Tibial nerve (tissue), 4 donors: Measurements from ENCODE around the gene PUM1. TPM values are rescaled to one million over a fixed set of nuclear protein-coding genes. Genes with fewer than 3 reads are reported as not detected.

Experiments
- DNase-seq, 2 donors: peaks; one replicate each; pipeline ENCODE4 v3.0.0-alpha.2; 2019; ENCODE audit warnings: low spot score in 2 of 2
- H3K27ac ChIP-seq, 4 donors: fragments of 200-600 bp; sonication (generic) in 3 of 4; one replicate each; pipeline ENCODE4 v1.5.1; 2017 to 2019; ENCODE audit warnings: mild to moderate bottlenecking in 1 of 4
- H3K27me3 ChIP-seq, 2 donors: fragments of 200-600 bp; sonication (generic) in 1 of 2; one replicate each; pipeline versions ENCODE4 v1.5.1 to v1.6.0; 2017 to 2019
- H3K36me3 ChIP-seq, 3 donors: fragments of 200-600 bp; sonication (generic); one replicate each; pipeline ENCODE4 v1.5.1; 2018 to 2019
- H3K4me1 ChIP-seq, 4 donors: fragments of 200-600 bp; sonication (generic) in 3 of 4; one replicate each; pipeline ENCODE4 v1.5.1; 2017 to 2019
- H3K4me3 ChIP-seq, 4 donors: fragments of 200-600 bp; sonication (generic) in 3 of 4; one replicate each; pipeline ENCODE4 v1.5.1; 2017 to 2019; ENCODE audit warnings: mild to moderate bottlenecking in 1 of 4, moderate library complexity in 1 of 4
- H3K9me3 ChIP-seq, 4 donors: fragments of 200-600 bp; sonication (generic) in 3 of 4; one replicate each; pipeline ENCODE4 v1.5.1; 2017 to 2019
- CTCF ChIP-seq, 5 experiments: fragments of 200-600 bp in 3 of 5; fragments of 450-650 bp in 2 of 5; sonication (generic) in 3 of 5; IDR thresholded peaks; one replicate each; pipeline ENCODE4 v1.5.1; 2016 to 2019; ENCODE audit warnings: antibody characterized with exemption in 5 of 5, mild to moderate bottlenecking in 3 of 5, moderate library complexity in 2 of 5
- EP300 ChIP-seq, 2 donors: sonication (generic); formaldehyde crosslinking; IDR thresholded peaks; one replicate each; pipeline ENCODE4 v1.6.1; 2017; ENCODE audit warnings: antibody characterized with exemption in 2 of 2, mild to moderate bottlenecking in 1 of 2
- POLR2A ChIP-seq, 2 donors: fragments of 450-650 bp; IDR thresholded peaks; one replicate each; pipeline ENCODE4 v1.6.1; 2017; ENCODE audit warnings: antibody characterized with exemption in 2 of 2, mild to moderate bottlenecking in 2 of 2, moderate library complexity in 2 of 2
- WGBS, 2 donors: methylation state at CpG; one replicate each; pipeline ENCODE4 v1.1.5; 2018; 5-methylcytosine and 5-hydroxymethylcytosine counted together
- total RNA-seq, 4 donors: library from RNA; depleted of rRNA; stranded (reverse); fragments of >200 nt; gene quantifications; one replicate each; pipeline ENCODE4 v1.1.0, GENCODE V29; 2016

The PUM1 gene
- total RNA-seq, 4 donors from 2014 or later: 64.8 to 93.4 (median 76.0) TPM

- no peaks in the 10 kb centered on the region for H3K9me3 ChIP-seq
- H3K27me3 ChIP-seq: no peaks in the 10 kb centered on the region
- H3K36me3 ChIP-seq: peaks cover 0 to 8% (median 0%) of the 10 kb centered on the region in 3 donors
- no peak for DNase-seq
- TF ChIP-seq CTCF (IDR thresholded peaks at IDR 0.05) (no peak), POLR2A (IDR thresholded peaks at IDR 0.05) (no peak), EP300 (IDR thresholded peaks at IDR 0.05) (no peak)
- 92 to 96% methylated on average over 4 of the region's 4 CpGs for WGBS, 2 donors
- peaks cover 0 to 68% (median 30%) of the 10 kb centered on the region in 4 donors for H3K4me1 ChIP-seq
- H3K27ac ChIP-seq: peak overlapping the region in 1 of 4 donors; percentile 44
- no peak overlapping the region for H3K4me3 ChIP-seq
Measured at GRCh38 chr1:30984991-30985503, 80.5 kb downstream of the PUM1 start.

- Histone ChIP-seq H3K4me3 (no peak overlapping the region), H3K9me3 (no peaks in the 10 kb centered on the region), H3K27me3 (no peaks in the 10 kb centered on the region), H3K36me3 (peaks cover 0 to 10% (median 0%) of the 10 kb centered on the region in 3 donors), H3K27ac (peak overlapping the region in 1 of 4 donors; percentile 44), H3K4me1 (peaks cover 0 to 68% (median 30%) of the 10 kb centered on the region in 4 donors)
- TF ChIP-seq CTCF (IDR thresholded peaks at IDR 0.05) (no peak), EP300 (IDR thresholded peaks at IDR 0.05) (peak in 1 of 2 donors; percentile 28), POLR2A (IDR thresholded peaks at IDR 0.05) (no peak)
- WGBS, 2 donors: 62 to 78% methylated on average over 4 of the region's 4 CpGs
- no peak for DNase-seq
Measured at GRCh38 chr1:30984165-30984889, 81.2 kb downstream of the PUM1 start.

GRCh38 chr1:30982937-30983336 lies 82.6 kb downstream of the PUM1 start:
- DNase-seq: peak in 1 of 2 donors; percentile 24
- peaks cover 0 to 23% (median 0%) of the 10 kb centered on the region in 3 donors for H3K36me3 ChIP-seq
- no peaks in the 10 kb centered on the region for H3K27me3 ChIP-seq
- H3K9me3 ChIP-seq: no peaks in the 10 kb centered on the region
- H3K4me1 ChIP-seq: peaks cover 0 to 59% (median 19%) of the 10 kb centered on the region in 4 donors
- no peak overlapping the region for H3K4me3 ChIP-seq
- peak overlapping the region in 2 of 4 donors; percentile 21 to 59 for H3K27ac ChIP-seq
- TF ChIP-seq EP300 (IDR thresholded peaks at IDR 0.05): peak; percentile 20 to 68
- TF ChIP-seq POLR2A (IDR thresholded peaks at IDR 0.05): no peak
- 42 to 49% methylated on average over 1 of the region's 1 CpG for WGBS, 2 donors

- peaks cover 0 to 59% (median 19%) of the 10 kb centered on the region in 4 donors for H3K4me1 ChIP-seq
- peak overlapping the region in 3 of 4 donors; percentile 21 to 59 (median 21) for H3K27ac ChIP-seq
- peaks cover 0 to 26% (median 0%) of the 10 kb centered on the region in 3 donors for H3K36me3 ChIP-seq
- DNase-seq: no peak
- no peaks in the 10 kb centered on the region for H3K9me3 ChIP-seq
- no peak overlapping the region for H3K4me3 ChIP-seq
- TF ChIP-seq POLR2A (IDR thresholded peaks at IDR 0.05): no peak
- H3K27me3 ChIP-seq: no peaks in the 10 kb centered on the region
Measured at GRCh38 chr1:30982431-30982830, 83.1 kb downstream of the PUM1 start.

- no peak for DNase-seq
- TF ChIP-seq CTCF (IDR thresholded peaks at IDR 0.05) (no peak), EP300 (IDR thresholded peaks at IDR 0.05) (no peak), POLR2A (IDR thresholded peaks at IDR 0.05) (no peak)
- Histone ChIP-seq H3K9me3 (no peaks in the 10 kb centered on the region), H3K27me3 (no peaks in the 10 kb centered on the region), H3K4me1 (peaks cover 0 to 61% (median 29%) of the 10 kb centered on the region in 4 donors), H3K36me3 (peaks cover 0 to 26% (median 0%) of the 10 kb centered on the region in 3 donors), H3K27ac (no peak overlapping the region), H3K4me3 (no peak overlapping the region)
- WGBS, 2 donors: 85 to 88% methylated on average over 6 of the region's 6 CpGs
Measured at GRCh38 chr1:30981172-30981571, 84.3 kb downstream of the PUM1 start.

GRCh38 chr1:30977511-30977910 lies 88.0 kb downstream of the PUM1 start:
- peaks cover 0 to 35% (median 0%) of the 10 kb centered on the region in 3 donors for H3K36me3 ChIP-seq
- H3K27me3 ChIP-seq: no peaks in the 10 kb centered on the region
- no peaks in the 10 kb centered on the region for H3K9me3 ChIP-seq
- peaks cover 0 to 40% (median 15%) of the 10 kb centered on the region in 4 donors for H3K4me1 ChIP-seq
- TF ChIP-seq EP300 (IDR thresholded peaks at IDR 0.05) (no peak), CTCF (IDR thresholded peaks at IDR 0.05) (no peak), POLR2A (IDR thresholded peaks at IDR 0.05) (no peak)
- WGBS, 2 donors: 89 to 91% methylated on average over 2 of the region's 2 CpGs
- no peak for DNase-seq
- H3K27ac ChIP-seq: peak overlapping the region in 1 of 4 donors; percentile 22
- no peak overlapping the region for H3K4me3 ChIP-seq
